Daoy (cell line): ENCODE results near the gene SIRT3. TPM values are rescaled to one million over a fixed set of nuclear protein-coding genes. Genes with fewer than 3 reads are reported as not detected.

Source experiments
- DNase-seq: peaks from one replicate; pipeline ENCODE4 v3.0.0-alpha.2; 2015; ENCODE audit warnings: low read depth
- total RNA-seq: library from RNA; depleted of rRNA; stranded (reverse); fragments of >200 nt; shearing (Covaris generic); gene quantifications from 2 replicates; pipeline ENCODE4 v1.2.3, GENCODE V29; 2014; rRNA removed

The SIRT3 gene
- 4.9 and 5.4 TPM in 2 replicates for total RNA-seq

DNA sequence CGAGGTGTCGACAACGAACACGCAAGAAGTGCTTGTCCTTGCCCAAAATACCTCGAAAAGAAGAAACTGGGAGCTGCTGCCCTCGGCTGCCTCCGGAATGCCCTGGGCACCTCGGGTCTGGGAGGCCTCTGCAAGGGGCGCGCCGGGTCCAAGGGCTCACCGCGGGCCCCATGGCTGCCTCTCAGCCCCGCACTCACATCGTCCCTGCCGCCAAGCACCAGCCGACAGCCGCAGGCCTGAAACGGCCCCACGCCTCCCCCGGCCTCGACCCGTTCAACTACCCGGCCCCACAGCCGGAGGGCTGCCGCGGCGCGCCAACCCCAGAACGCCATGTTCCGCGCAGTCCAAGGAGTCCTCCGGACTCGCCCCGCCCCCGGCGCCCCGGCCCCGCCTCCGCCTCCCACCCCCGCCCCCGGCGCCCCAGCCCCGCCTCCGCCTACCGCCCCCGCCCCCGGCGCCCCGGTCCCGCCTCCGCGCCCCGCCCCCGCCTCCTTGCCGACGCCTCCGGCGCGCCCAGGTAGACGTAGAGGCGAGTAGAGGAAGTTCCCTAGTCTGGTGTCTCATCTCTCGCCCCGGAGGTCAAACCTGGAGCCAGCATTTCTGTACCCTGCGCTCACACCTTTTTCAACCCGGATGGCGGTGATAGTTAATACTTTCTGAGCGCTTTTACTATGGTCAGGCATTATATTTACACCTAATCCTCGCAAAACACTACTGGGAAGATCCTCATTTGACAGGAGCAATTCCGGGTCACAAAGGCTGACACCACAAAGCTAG, at the start of gene SIRT3:
SIRT3 (minus strand) TSS at position 346 of the 777 bp plus-strand sequence; CDS start at position 332, 14 bp downstream.
- DNase-seq = peak; percentile 87

DNA sequence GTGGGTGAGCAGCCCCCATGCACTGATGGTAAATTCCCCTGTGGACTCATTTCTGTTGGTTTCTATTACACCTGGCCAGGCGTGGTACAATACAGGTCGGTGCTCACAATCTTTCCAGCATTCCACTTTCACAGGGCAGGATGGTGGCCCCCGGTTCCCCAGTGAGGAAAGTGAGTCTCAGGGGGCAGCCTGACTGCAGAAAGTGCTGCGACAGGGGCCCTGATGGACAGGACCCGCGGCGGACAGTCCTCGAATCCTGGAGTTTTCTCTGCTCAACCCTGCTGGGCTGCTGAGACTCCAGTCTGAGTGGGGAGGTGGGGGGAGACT, 49.7 kb upstream of the SIRT3 start:
- DNase-seq = no peak

- peak; percentile 1 for DNase-seq
These were observed 49.1 kb upstream of the SIRT3 start for GRCh38 chr11:285021-285893.

GRCh38 chr11:284105-285020, 48.2 kb upstream of the SIRT3 start:
- DNase-seq = no peak

GRCh38 chr11:283405-284104, 47.4 kb upstream of the SIRT3 start:
- DNase-seq = no peak

DNA sequence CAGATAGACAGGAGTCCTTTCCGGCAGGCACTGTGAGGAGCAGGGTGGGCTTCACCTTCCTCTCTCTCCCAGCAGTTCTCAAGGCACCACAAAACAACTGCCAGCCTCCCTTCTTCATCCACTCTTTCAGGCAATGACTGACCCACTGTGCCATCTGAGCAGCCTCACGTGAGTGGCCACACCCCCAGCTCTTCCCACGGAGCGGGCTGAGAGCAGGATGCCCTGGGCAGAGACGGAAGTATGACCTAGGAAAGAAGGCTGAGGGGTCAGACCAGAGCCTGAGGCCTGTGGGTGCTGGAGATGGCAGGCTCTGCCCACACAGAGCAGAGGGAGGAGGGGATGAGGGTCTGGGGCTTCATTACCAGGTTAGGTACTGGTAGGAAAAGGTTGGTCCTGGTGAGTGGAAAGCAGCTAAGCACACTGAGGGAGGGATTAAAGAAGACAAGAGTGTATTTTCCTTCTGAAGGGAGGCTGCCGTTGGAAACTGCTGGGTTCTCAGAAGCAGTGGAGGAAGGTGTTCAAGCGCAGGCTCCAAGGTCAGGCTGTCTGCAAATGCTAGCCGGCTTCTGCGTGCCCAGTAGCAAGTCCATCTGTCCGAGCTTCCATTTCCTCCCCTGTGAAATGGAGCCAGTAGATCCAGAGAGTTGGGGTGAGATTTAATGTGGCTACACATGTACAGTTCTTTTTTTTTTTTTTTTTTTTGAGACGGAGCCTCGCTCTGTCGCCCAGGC, 46.7 kb upstream of the SIRT3 start:
- DNase-seq = no peak

DNA sequence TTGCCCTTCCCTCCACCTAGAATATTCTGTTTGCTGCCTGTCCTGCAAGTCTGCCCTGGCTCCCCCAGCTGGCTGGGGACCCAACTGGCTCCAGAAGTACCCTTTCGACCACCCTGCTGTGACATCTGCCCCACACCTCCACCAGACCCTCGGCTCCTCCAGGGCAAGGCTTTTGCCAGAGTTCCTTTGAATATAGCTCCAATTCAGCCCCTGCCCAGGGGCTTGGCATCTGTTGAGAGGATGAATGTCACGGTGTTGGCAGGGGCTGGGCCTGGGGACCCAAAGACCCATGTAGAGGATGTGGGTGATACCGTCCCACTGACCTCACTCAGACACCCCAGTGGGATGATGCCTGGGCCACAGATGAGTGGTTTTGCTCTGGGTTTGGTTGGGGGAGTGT, 46.0 kb upstream of the SIRT3 start:
- DNase-seq = no peak

- DNase-seq = no peak
These were observed 45.5 kb upstream of the SIRT3 start for GRCh38 chr11:281486-282161.

DNA sequence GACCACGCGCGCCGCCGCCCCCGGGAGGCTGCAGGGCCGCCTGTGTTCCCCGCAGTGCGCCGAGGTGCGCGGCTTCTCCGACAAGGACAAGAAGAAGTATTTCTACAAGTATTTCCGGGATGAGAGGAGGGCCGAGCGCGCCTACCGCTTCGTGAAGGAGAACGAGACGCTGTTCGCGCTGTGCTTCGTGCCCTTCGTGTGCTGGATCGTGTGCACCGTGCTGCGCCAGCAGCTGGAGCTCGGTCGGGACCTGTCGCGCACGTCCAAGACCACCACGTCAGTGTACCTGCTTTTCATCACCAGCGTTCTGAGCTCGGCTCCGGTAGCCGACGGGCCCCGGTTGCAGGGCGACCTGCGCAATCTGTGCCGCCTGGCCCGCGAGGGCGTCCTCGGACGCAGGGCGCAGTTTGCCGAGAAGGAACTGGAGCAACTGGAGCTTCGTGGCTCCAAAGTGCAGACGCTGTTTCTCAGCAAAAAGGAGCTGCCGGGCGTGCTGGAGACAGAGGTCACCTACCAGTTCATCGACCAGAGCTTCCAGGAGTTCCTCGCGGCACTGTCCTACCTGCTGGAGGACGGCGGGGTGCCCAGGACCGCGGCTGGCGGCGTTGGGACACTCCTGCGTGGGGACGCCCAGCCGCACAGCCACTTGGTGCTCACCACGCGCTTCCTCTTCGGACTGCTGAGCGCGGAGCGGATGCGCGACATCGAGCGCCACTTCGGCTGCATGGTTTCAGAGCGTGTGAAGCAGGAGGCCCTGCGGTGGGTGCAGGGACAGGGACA, 44.8 kb upstream of the SIRT3 start:
- no peak for DNase-seq

GRCh38 chr11:279966-280705, 44.0 kb upstream of the SIRT3 start:
- DNase-seq = no peak

DNA sequence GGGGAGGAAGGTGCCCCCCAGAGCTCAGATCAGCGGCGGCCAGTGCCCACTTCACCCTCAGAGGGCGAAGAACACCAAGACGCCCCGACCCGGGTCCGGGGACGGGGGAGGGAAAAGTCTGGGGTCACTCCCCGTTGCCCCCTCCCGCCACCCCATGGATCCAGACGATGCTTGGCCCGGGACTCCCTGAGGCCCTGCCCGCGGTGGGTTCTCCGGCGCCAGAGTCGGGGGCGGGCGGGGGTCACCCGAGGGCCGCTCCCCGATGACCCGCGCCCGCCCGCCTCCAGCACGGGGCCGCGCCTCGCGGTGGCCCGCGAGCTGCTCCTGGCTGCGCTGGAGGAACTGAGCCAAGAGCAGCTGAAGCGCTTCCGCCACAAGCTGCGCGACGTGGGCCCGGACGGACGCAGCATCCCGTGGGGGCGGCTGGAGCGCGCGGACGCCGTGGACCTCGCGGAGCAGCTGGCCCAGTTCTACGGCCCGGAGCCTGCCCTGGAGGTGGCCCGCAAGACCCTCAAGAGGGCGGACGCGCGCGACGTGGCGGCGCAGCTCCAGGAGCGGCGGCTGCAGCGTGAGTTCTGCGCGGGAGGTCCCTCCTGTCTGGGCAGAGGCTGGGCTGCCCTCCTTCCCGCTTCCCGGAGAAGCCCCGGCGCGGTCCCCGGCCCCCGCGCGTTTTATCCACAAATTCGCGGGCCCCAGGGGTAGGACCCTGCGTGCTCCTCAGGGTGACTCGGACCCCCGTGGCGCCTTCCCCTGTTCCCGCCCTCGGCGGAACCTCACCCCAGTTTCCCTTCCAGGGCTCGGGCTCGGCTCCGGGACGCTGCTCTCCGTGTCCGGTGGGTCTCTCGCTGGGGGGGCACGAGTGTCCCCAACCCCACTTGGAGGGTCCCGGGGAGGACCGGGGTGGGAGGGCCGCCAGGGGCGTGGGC, 43.2 kb upstream of the SIRT3 start:
- DNase-seq = no peak

- no peak for DNase-seq
These were observed 42.1 kb upstream of the SIRT3 start, which contains the start of gene NLRP6 for GRCh38 chr11:278001-278951. NLRP6 (plus strand) TSS chr11:278407; CDS start chr11:278570, 163 bp downstream.

- DNase-seq = no peak
These were observed 40.1 kb upstream of the SIRT3 start for GRCh38 chr11:276219-276618.

DNA sequence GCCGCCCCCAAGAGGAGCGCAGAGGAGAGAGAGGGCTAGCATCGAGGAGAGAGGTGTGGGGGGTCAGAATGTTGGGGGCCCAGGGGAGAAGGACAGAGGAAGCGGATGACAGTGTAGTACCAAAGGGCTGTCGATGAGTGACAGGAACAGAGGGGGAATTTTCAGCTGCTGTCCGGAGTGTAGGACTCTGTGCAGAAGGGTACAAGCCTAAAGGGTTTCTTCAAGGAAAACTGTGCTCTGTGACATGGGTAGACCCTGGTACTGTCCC, 36.7 kb upstream of the SIRT3 start:
- no peak for DNase-seq

GRCh38 chr11:272195-272930, 36.2 kb upstream of the SIRT3 start:
- DNase-seq = no peak

- DNase-seq = no peak
These were observed 35.2 kb upstream of the SIRT3 start for GRCh38 chr11:271319-271715.
